ENCODE measurements around the gene CDC14B.
"Not testable (repeated sequence)": the region's sequence is repeated elsewhere in the genome, so short reads cannot be mapped to it uniquely, and the experiment has no call there.

The CDC14B gene

GRCh38 chr9:96616817-96617438, 2.7 kb downstream of the CDC14B start:
- no peak for TF ChIP-seq CTCF (IDR thresholded peaks at IDR 0.05; ENCODE audit: low read depth, low read length)
- H3K4me3 ChIP-seq (replicated peaks in 1 of 2; ENCODE audit: low read depth in 2 of 2, low read length in 2 of 2) = no peak overlapping the region

GRCh38 chr9:96615411-96615810, 4.2 kb downstream of the CDC14B start:
- no peak overlapping the region for H3K4me3 ChIP-seq (replicated peaks in 1 of 2; ENCODE audit: low read depth in 2 of 2, low read length in 2 of 2)
- DNase-seq (ENCODE audit: low read depth in 2 of 2) = no peak
- no peak for TF ChIP-seq CTCF (IDR thresholded peaks at IDR 0.05; ENCODE audit: low read depth, low read length)

More at GRCh38 chr9:96616817-96617438, 2.7 kb downstream of the CDC14B start:
- DNase-seq (ENCODE audit: low read depth in 2 of 2) = no peak

GRCh38 chr9:96614664-96615063, 5.0 kb downstream of the CDC14B start:
- peak; percentile 23 to 58 for DNase-seq (ENCODE audit: low read depth in 2 of 2)
- H3K4me3 ChIP-seq (replicated peaks in 1 of 2; ENCODE audit: low read depth in 2 of 2, low read length in 2 of 2) = not testable (repeated sequence)

- no peak for DNase-seq (ENCODE audit: low read depth in 2 of 2)
- no peak overlapping the region for H3K4me3 ChIP-seq (replicated peaks in 1 of 2; ENCODE audit: low read depth in 2 of 2, low read length in 2 of 2)
- no peak for TF ChIP-seq CTCF (IDR thresholded peaks at IDR 0.05; ENCODE audit: low read depth, low read length)
Observed at GRCh38 chr9:96612966-96613589, 6.6 kb downstream of the CDC14B start.

- no peak for TF ChIP-seq CTCF (IDR thresholded peaks at IDR 0.05; ENCODE audit: low read depth, low read length)
- peak; percentile 81 to 94 for DNase-seq (ENCODE audit: low read depth in 2 of 2)
- H3K4me3 ChIP-seq (replicated peaks in 1 of 2; ENCODE audit: low read depth in 2 of 2, low read length in 2 of 2) = peak overlapping the region in 1 of 2 donors; percentile 3
Observed at GRCh38 chr9:96612105-96612965, 7.3 kb downstream of the CDC14B start.

- no peak for DNase-seq (ENCODE audit: low read depth in 2 of 2)
- H3K4me3 ChIP-seq (replicated peaks in 1 of 2; ENCODE audit: low read depth in 2 of 2, low read length in 2 of 2) = no peak overlapping the region
- no peak for TF ChIP-seq CTCF (IDR thresholded peaks at IDR 0.05; ENCODE audit: low read depth, low read length)
Observed at GRCh38 chr9:96611302-96611701, 8.3 kb downstream of the CDC14B start.

- no peak overlapping the region for H3K4me3 ChIP-seq (replicated peaks in 1 of 2; ENCODE audit: low read depth in 2 of 2, low read length in 2 of 2)
- DNase-seq (ENCODE audit: low read depth in 2 of 2) = no peak
- no peak for TF ChIP-seq CTCF (IDR thresholded peaks at IDR 0.05; ENCODE audit: low read depth, low read length)
Observed at GRCh38 chr9:96609732-96610131, 9.9 kb downstream of the CDC14B start.

All from cardiac fibroblast (primary cell).